Bone marrow (tissue), 2 donors: Measurements from ENCODE around the gene NKX6-2.
"Not testable (repeated sequence)": the region's sequence is repeated elsewhere in the genome, so short reads cannot be mapped to it uniquely, and the experiment has no call there.

Source experiments
- DNase-seq, 2 donors: peaks; one replicate each; lab custom pipeline; 2025; lab: John Stamatoyannopoulos, UW

NKX6-2 gene

GRCh38 chr10:132797986-132798385 is 12.0 kb upstream of the NKX6-2 start:
- DNase-seq: not testable (repeated sequence)

- no peak for DNase-seq
Measured at GRCh38 chr10:132796846-132797245, 10.9 kb upstream of the NKX6-2 start.

GRCh38 chr10:132793871-132794849 is 8.2 kb upstream of the NKX6-2 start:
- DNase-seq: no peak

GRCh38 chr10:132793213-132793612 is 7.3 kb upstream of the NKX6-2 start:
- no peak for DNase-seq

DNA sequence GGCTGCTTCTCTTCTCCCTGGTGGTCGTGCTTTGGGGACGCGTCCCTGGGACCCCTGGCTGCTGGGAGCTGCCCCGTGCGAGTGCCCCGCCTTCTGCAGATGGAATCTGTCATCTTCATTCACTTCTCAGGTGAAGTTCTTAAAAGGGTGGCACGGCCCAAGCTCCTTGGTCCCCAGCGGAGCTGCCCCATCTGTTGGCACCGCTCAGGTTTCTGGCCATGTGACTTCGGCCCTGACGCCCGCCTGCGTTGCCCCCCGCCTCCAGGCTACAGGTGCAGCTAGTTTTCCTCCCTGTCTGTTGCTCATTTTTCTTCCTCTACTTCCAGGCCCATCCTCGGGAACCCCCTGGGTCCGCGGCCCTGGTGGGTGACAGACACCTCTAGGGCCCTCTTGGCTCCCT is 6.8 kb upstream of the NKX6-2 start:
- DNase-seq: no peak

DNA sequence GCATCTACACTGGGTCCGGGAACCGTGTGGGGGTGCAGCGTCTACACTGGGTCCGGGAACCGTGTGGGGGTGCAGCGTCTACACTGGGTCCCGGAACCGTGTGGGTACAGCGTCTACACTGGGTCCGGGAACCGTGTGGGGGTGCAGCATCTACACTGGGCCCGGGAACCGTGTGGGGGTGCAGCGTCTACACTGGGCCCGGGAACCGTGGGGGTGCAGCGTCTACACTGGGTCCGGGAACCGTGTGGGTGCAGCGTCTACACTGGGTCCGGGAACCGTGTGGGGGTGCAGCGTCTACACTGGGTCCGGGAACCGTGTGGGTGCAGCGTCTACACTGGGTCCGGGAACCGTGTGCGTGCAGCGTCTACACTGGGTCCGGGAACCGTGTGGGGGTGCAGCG is 6.2 kb upstream of the NKX6-2 start:
- not testable (repeated sequence) for DNase-seq

GRCh38 chr10:132790934-132791829 is 5.2 kb upstream of the NKX6-2 start:
- DNase-seq: no peak

GRCh38 chr10:132790470-132790869 is 4.5 kb upstream of the NKX6-2 start:
- DNase-seq: no peak

DNA sequence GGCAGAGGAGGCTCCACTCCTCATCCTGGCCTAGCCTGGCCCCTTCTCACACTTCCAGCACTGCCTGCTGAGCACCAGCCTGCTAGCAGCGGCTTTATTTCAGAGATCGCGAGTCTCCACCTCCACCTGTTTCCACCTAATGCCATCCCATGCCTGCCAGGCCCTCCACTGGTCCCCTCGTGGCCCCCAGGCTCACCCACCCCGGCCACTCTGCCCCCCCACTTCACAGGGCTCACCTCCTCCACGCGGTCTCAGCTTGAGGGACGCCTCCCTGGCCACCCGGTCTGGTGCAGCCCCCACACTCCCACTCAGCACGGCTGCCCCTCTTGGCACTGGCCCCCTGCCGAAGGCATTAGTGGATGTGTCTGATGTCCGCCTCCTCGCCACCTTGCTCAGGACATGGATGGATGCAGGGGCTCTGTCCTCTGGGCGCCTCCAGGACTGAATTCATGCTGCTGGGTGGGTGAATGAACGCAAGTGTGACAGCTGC is 3.8 kb upstream of the NKX6-2 start:
- no peak for DNase-seq

DNA sequence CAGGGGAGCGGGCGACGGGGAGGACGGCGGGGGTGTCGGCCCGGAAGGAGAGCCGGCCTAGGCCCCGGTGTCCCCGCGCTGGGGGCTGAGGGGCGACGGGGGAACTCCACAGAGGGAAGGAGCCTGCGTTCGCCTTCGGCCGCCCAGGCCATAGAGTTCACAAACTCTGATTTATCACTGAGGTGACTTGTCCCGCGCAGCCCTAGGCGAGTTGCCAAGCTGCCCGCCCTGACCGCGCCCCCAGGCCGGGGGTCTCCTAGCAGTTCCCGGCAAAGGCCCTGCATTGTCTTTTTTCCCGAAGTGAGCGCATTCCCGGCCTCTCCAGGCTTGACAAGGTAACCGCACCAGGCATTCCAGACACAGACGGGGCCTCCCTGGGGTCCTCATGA is 2.9 kb upstream of the NKX6-2 start:
- no peak for DNase-seq

DNA sequence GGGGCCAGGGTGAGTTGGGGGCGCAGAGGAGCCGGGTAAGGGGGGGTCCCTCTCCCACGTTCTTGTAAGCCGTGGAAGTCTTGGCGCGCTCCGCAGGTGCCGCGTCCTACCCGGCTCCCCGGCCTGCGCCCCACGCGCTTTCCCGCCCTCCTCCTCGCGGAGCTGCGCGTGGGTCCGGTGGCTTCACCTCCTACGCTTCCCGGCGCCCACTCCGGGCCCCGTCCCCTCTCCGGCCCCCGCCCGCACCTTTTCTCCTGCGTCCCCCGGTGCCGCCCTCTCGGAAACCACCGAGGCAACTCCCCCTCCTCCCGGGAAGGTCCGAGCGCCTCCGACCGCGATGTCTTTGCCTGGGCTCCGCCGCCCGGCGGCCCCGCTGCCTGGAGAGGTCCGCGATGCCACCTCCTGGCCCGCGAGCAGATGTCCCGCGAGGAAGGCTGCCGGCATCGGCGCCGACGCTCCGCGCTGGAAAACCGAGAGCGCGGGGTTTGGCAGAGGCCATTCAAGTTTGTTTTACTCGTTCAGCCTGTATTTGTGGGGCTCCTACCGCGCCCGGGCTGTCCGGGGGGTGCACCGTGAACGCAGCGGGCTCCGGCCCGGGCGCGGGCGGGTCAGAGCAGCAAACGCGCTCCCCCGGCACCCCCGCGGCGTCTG is 2.4 kb upstream of the NKX6-2 start:
- DNase-seq: no peak

DNA sequence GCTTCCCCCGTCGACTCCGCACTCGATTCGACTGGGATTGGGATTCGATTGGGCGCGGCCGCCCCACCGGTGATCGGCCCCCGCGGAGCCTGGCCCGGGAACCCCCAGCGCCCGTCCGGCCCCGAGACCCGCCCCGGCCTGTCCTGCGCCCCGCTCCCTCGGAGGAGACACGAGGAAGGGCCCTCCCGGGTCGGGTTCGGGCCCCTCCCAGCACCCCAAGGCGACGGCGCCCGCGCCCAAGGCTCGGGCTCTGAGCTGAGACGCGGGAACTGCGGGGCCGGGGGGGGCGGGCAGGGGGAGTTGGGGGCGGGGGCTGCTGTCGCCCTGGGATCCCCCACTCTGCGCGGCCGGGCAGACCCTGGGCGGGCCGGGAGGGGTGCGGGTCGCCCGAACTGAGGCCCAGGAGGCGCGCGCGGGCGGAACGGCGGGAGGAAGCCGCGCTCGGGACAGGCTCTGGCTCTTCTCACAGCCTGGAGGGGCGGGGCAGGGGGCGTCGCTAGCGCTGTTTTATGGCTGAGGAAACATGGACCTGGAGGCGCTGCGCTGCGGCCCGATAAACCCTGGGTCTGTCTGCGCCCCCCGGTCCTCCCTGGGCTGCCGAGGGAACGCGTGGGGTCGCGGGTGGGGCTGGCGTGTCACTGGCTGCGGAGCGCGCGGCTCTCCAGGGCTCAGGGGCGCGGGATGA is 1.7 kb upstream of the NKX6-2 start:
- DNase-seq: no peak

GRCh38 chr10:132786884-132787494 is 1.0 kb upstream of the NKX6-2 start:
- no peak for DNase-seq

- no peak for DNase-seq
Measured at GRCh38 chr10:132786476-132786883, 533 bp upstream of the NKX6-2 start.

DNA sequence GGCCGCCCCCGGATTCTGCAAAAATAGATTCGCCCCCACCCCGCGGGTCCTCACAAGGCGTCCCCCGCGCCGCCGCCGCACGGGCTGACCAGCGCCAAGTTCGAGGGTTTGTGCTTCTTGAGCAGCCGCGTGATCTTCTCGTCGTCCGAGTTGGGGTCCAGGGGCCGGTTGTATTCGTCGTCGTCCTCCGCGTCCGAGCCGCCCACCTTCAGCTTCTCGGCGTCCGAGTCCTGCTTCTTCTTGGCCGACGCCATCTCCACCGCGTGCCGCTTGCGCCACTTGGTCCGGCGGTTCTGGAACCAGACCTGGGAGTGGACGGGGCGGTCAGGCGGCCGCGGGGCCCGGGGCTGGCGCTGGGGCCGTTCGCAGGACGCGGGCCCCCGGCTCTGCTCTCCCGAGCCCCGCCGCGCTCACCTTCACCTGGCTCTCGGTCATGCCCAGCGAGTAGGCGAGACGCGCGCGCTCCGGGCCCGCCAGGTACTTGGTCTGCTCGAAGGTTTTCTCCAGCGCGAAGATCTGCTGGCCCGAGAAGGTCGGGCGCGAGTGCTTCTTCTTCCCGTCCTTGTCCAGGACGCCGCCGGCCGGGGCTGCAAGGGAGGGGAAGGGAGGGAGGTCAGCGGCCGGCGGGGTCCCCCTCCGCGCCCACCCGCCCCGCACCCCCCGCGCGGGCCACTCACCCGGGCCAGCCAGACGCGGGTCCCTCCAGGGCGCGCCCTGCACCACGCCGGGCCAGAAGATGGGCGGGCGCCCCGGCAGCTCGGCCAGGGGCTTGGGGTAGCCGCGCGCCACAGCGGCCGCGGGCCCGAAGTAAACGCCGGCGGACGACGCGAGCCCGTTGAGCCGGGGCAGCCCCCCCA is 853 bp downstream of the NKX6-2 start:
- no peak for DNase-seq

- no peak for DNase-seq
Measured at GRCh38 chr10:132783940-132784865, 1.7 kb downstream of the NKX6-2 start.

DNA sequence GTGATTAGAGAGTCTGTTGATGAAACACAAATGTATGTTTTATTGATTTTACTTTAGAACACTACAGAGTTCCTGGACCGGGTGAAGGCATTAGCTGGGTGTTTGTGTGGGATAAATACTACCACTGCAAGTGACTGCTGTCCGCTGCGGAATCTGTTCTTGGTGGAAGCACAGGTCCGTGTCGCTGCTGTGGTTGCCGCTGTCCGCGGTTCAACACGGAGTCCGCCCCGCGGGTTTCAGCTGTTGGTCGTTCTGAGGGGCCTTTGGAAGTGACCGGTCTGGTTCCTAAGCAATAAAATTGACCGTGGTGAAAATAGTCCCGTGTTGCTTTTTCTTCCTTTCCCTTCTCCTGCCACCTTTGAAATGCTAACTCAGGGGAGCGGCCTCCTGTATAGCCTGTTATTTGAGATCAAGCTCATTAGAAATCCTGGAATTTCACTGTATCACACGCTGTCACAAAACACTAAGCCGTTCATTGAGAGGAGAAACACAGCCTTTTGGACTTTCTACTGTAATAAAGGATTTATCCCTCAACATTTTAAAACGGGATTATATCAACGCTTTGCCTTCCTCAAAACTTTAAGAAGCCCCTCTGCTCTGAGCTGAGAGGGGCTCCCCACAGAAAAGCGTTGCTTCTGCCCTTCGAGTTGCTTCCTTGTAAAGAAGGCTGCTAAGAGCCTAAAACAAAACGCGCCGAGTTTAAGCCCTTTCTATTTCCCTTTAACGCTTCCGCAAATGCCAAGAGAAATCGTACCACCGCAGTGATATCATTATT is 2.6 kb downstream of the NKX6-2 start:
- DNase-seq: no peak

DNA sequence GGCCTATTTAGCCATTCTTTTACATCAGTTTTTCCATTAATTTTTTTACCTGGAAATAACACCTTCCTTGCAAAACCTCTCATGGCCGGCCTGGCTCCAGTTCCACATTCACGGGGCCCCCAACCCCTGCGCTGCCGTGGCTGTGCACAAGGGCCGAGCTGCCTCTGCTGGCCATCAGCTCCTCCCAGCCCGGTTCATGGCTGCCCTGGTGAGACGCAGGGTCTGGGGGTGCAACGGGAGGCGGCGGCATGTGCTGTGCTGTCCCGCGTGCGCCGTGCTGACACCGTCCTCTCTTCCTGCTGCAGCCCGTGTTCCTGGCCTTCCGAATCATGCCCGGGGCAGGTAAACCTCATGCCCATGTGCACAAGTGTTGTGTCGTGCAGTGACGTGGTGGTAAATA is 4.4 kb downstream of the NKX6-2 start:
- no peak for DNase-seq
